Right renal cortex interstitium (tissue), 3 donors: ENCODE measurements around the gene LAYN. TPM values are rescaled to one million over a fixed set of nuclear protein-coding genes. Genes with fewer than 3 reads are reported as not detected.

Source experiments
- DNase-seq, 3 donors: peaks; one replicate each; pipeline ENCODE4 v3.0.0-alpha.2; 2013; ENCODE audit warnings: low read depth in 3 of 3, low spot score in 2 of 3
- polyA plus RNA-seq, 3 donors: library from polyadenylated mRNA; unstranded; fragments of 120-200 nt; gene quantifications; one replicate each; pipeline ENCODE4 v1.2.1, GENCODE V29; 2013; ENCODE audit not compliant: insufficient read length in 3 of 3

LAYN gene
- polyA plus RNA-seq, 3 donors: 6.6 to 7.8 (median 7.0) TPM

GRCh38 chr11:111591187-111591960 lies 50.9 kb downstream of the LAYN start:
- no peak for DNase-seq

GRCh38 chr11:111592491-111592890 lies 52.0 kb downstream of the LAYN start:
- no peak for DNase-seq

GRCh38 chr11:111596319-111596718 lies 55.8 kb downstream of the LAYN start:
- no peak for DNase-seq

DNA sequence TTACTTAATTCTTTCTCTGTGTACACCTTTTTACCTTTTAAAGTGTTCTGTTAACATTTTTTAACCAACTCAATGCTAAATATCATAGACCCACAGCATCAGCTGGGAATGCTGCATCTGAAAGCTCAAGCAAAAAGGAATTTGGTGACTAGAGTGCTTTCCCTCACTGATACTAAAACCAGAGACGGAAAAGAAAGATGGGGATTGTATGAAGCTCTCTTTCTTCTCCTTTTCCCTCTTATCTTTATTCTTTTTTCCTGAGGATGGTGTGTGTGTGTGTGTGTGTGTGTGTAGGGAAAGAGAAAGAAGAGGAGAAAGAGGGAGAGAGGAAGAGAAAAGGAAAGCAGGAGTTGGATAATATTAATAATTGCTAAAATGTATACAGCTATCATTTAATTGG lies 57.6 kb downstream of the LAYN start:
- no peak for DNase-seq

DNA sequence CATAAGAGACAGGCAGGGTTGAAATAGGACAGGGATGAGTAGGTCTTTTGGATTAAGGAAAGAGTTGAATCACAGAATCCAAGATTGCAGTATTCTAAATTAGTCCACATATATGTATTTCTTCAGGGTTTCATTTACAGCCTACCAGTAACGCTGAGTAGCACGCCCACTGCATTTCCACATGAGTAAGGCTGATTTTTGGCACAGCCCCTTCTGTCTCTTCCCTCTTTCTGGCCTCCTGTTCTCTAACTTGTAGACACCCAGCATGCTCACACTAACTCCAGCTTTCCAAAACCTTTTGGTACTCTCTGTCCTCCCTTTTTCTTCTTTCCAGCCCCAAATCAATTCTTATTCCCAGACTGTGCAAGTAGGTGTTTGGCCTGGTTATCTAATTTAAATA lies 58.0 kb downstream of the LAYN start:
- no peak for DNase-seq

DNA sequence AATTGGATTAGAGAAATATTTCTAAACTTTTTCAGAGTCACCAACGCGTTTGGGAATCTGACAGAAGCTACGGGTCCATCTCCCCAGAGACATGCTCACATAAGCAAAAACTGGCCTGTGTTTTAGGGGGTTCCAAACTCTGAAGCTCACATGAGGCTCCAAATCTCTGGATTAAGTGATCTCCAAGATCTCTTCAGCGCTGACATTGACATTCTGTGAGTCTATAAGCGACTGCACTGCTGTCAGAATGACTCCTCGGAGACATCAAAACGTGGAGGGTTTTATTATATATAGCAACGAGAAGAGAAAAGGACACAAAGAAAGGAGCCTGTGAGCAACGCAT lies 61.1 kb downstream of the LAYN start:
- DNase-seq: no peak

DNA sequence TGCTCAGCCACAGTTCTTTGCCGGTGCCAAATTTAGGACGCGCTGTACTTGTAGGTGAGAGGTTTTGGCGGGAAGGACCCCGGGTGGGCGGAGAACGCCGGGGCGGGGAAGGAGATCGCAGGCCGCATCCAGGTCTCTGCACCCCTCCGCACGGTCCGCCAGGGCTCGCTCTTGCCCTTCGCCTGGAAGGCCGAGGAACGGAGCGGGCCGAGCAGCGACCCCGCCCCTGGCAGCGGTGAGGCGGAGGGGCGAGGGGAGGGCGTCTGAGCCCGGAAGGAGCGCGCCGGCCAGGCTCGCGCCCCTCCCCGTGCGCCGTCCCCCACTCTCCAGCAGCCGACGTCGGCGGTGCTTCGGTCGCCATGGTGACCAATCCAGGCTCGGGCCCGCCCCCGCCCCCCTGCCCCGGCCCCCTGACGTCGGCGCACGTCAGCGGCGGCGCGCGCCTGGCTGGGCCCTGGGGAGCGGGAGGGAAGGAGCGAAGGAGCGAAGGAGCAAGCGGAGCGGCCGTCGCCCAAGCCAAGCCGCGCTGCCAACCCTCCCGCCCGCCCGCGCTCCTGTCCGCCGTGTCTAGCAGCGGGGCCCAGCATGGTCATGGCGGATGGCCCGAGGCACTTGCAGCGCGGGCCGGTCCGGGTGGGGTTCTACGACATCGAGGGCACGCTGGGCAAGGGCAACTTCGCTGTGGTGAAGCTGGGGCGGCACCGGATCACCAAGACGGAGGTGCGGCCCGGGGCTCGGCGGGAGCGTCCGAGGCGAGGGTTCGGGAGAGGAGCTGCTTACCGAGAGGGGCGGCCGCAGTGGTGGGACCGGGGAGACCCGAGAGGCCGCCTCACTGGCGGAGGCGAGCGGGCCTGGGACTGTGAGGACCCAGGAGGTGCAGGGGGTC lies 61.7 kb downstream of the LAYN start, which contains the start of gene SIK2:
Gene SIK2 (plus strand): TSS at position 471 of the 886 bp plus-strand sequence. CDS start 115 bp downstream, at position 586.
- DNase-seq: peak; percentile 79 to 91 (median 88)

GRCh38 chr11:111602865-111603610 lies 62.5 kb downstream of the LAYN start:
- DNase-seq: peak in 1 of 3 donors; percentile 20

GRCh38 chr11:111603611-111604130 lies 63.2 kb downstream of the LAYN start:
- DNase-seq: peak in 1 of 3 donors; percentile 12

- DNase-seq: peak in 1 of 3 donors; percentile 43
Observed at GRCh38 chr11:111604392-111605009, 64.0 kb downstream of the LAYN start.

- DNase-seq: no peak
Observed at GRCh38 chr11:111605681-111606080, 65.2 kb downstream of the LAYN start.

DNA sequence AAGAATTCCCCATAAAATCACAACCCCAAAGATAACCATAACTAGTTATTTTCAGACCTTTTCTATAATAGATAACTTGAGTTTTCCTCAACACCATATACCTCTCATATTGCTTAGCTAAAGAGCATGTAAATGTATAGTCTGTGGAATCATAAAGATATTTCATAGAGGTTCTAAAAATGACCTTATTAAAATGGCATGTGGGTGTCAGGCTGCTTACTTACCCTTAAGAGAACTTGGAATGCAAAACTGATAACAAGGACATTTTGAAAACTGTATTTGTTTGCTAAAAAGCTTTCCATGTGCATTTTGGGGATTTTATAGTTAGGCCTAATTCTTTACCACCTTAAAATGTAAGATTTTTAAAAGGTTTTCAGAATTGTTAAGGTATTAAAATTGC lies 66.5 kb downstream of the LAYN start:
- no peak for DNase-seq

DNA sequence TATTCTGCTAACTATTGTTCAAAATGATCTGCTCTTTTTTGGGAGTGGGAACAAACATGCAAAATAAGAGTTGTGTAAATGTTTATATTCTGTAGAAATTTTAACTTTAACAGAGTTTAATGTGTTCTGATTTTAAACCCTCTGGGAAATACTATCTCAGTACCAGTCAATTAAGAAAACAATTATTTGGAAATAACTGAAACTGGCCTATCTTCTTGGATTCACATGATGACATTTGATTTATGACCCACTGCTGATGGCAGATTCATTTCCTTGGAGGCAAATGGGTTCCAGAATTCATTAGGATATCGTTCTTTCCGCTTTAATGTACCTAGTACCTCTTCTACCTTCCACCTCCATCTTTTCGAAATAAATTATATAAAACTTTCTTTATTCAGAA lies 67.2 kb downstream of the LAYN start:
- DNase-seq: no peak

Other genes starting within 250 kb of the LAYN start
- 1 to 10 TPM; 7.7 to 9.1 (median 8.9) TPM for gene POU2AF3, start 242.2 kb upstream of the LAYN start, polyA plus RNA-seq
- 1 to 10 TPM in 2 of 3 donors, under 1 TPM in 1; 0.61 to 1.4 (median 1.1) TPM for gene POU2AF1, start 161.4 kb upstream of the LAYN start, polyA plus RNA-seq
- not detected for gene BTG4, start 28.3 kb upstream of the LAYN start, polyA plus RNA-seq
- under 1 TPM; 0.08 to 0.22 (median 0.13) TPM for gene HOATZ, start 25.9 kb upstream of the LAYN start, polyA plus RNA-seq
- gene SIK2, start 61.7 kb downstream of the LAYN start, polyA plus RNA-seq: 10 to 100 TPM; 19.8 to 20.9 (median 20.5) TPM
- gene PPP2R1B, start 225.7 kb downstream of the LAYN start, polyA plus RNA-seq: 10 to 100 TPM; 20.2 to 22.4 (median 21.7) TPM